ENCODE measurements around the gene DNER. TPM values are rescaled to one million over a fixed set of nuclear protein-coding genes. Genes with fewer than 3 reads are reported as not detected.
A peak's percentile ranks its signal among the peaks of the same experiment; 100 is the strongest.

Gene DNER
- total RNA-seq, 1 donor from 2014 or later, result 1.3 TPM

DNA sequence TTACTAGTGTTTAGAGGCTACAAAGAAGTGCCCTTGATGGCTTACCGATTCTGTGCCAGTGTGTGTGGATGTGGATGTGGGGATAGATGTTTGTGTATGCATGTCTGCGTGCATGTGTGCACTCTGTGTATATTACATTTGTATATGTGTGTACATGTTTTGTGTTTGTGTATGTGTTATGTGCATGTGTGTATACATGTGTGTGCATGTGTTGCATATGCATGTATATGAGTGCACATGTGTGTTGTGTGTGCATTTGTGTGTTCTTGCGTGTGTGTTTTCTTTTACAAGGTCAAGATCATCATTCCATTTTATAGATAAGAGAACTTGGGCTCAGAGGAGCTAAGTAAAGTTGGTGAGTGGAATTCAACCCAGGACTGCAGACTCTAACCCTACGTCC lies 226.1 kb downstream of the DNER start:
- DNase-seq, result no peak

DNA sequence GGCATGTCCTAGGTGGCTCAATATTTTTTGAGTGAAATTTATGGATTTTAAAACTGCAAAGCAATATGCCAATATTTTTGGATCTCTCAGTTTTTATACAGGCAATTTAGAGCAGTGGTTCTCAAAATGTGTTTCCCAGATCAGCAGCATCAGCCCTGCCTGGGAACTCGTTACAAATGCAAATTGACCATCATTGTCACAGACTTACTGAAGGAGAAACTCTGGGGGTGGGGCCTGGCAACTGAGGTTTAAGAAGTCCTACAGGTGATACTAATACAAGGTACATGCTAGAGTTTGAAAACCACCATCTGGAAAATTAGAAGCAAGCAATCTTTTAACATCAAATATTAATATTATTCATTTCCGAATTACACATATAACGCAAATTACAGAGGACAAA lies 227.7 kb downstream of the DNER start:
- no peak for DNase-seq

DNA sequence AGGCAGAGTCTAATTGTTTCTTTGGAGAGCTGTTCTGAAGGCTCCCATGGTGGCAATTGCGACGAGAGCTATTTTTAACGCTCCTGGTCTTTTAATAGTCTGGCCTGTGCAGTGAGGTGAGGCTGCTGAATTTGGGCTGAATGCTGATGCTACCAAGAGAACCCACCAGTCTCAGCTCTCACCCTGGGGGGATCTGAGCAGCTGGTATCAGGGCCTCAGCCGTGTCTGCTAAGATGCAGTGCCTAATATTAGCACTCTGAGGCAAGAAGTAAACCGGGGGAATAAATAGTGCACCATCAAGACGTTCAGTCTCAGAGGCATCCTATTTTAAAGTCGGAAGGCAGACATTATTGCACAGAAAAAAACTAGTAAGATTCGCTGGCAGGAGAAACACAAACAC lies 228.5 kb downstream of the DNER start:
- DNase-seq, result peak; percentile 28

DNA sequence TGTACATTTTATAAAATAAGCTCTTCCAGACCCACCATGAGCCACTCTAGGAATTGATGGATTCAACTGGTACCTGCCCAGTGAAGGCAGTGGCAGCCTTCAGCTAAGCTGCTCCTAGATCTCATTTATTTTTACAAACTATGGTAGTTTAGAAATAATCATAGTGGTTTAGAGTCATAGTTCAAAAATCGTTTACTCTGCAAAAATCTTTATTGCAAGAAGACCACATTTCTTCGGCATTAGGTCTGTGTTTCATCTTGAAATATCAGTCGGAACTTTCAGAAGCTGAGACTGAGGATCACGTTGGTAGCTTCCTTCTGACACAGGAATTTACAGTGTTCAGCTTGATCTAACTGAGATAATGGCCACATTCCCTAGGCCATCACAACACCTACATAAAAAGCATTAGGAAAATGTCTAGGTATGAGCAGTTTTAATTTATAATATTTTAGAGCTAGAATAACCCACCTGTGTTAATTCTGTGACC lies 237.0 kb downstream of the DNER start:
- DNase-seq, result no peak

DNA sequence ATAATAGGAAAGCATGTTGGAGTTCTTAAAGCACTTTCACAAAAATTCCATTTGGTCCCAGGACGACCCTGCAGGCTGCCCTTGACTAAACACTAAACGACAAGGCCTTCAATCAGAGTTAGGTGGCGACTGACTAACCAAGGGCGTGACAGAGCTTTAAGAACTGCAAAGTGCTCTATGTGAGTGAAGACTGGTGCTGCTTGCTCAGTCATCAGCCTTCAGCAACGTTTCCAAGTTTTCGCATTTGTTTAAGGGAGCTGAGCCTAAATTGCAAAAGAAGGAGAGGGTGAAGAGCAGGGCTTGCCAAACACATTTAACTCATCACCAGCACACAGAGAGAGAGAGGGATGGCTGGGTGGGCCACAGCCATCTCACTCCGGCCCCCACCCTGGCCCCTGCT lies 238.6 kb downstream of the DNER start:
- no peak for DNase-seq

DNA sequence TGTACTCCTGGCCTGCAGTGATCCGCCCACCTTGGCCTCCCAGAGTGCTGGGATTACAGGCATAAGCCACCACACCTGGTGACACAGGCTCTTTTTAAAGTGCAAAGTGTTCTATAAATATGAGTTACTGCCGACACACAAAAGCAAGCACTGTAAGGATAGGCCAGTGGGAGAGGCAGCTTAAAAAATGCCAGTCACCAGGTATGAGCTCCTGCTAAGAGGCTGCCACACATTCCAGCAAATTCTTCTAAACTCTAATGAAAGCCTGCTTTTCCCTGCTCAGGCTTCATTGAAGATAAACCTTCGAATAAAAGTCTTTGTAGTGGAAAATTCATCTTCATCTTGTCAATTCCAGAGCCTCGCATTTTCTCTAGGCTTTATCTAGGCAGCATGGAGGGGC lies 240.2 kb downstream of the DNER start:
- no peak for DNase-seq

DNA sequence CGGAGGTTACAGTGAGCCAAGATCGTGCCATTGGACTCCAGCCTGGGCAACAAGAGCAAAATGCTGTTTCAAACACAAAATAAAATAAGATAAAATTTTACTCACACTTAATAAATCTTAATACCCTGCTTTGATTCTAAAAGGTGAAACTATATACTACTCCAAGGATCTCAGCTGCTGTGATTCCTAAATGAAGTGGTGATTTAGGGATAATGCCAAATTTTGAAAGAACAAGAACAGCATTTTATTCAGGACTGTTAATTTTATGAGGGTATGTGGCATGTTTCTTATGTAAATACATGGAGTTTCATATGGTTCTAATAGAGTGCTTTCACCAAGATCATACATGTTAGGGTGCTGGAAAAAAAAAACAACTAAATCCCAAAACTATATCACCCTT lies 243.6 kb downstream of the DNER start:
- no peak for DNase-seq

DNA sequence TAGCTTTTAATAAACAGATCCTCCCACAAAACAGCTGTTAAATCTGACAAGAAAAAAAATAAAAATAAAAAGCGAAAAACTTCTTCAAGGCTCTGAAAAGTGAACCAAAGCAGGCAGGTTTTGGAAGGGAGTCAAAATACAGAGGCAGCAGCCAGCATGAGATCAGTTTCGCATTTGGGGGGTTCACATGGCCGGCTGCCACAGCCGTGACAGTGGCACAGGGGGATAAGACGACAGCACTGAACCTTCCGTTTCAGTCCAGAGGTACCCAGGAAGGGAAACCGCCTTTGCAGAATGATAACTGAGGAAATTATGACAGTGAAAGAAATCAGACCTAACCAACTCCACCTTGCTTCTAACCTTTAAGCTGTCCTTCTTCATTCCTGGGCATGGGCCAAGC lies 246.6 kb downstream of the DNER start:
- DNase-seq, result peak; percentile 44

DNA sequence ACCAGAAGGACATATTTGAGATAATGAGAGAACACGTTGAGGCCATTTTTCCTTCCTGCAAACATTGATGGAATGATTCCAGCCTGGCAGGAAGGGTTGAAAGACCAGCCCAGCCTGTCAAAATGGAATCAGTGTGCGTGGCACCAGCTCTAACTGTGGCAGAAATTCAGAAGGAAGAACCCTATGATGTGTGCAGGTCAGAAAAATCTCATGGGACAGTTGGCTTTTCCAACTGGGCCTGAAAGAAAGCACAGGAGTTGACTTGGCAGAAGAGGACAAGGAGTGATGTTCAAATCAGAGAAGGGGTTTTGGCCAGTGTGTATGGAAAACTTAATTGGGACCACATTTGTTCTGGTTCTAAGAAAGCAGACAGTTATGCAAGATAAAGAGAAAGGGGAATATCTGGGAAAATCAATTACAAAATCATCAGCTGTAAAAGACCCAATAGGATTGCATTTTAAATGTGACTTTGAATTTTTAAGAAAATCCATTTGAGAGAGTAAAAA lies 250.5 kb downstream of the DNER start:
- peak; percentile 54 for DNase-seq

DNA sequence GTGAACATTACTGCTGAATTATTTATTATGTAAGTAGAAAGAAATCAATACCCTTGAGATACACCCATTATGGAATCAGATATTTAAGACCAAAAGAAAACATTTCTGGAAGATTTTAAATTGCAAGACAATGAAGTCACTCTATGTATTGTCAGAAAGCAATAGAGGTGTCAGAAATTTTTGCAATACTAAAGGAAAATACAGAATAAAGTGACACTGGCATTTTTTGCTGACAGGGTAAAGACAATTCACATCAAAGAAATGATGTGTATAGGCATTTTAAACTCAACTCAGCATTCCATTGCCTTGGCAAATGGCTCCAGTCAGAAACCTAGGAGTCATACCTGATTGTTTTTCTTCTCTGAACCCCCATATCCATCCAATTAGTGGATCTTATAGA lies 252.2 kb downstream of the DNER start:
- DNase-seq, result no peak

DNA sequence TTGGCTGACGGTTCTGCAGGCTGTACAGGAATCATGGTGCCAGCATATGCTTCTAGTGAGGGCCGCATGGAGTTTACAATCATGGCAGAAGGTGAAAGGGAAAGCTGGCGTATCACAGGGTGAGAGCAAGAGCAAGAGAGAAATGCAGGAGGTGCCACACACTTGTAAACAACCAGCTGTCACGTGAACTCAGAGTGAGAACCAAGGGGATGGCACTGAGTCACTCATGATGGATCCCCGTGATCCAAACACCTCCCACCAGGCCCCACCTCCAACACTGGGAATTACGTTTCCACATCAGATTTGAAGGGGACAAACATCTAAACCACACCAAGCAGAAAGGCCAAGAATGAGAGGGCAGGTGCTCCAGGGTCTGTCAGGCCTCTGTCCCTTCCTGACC lies 258.3 kb downstream of the DNER start:
- no peak for DNase-seq

DNA sequence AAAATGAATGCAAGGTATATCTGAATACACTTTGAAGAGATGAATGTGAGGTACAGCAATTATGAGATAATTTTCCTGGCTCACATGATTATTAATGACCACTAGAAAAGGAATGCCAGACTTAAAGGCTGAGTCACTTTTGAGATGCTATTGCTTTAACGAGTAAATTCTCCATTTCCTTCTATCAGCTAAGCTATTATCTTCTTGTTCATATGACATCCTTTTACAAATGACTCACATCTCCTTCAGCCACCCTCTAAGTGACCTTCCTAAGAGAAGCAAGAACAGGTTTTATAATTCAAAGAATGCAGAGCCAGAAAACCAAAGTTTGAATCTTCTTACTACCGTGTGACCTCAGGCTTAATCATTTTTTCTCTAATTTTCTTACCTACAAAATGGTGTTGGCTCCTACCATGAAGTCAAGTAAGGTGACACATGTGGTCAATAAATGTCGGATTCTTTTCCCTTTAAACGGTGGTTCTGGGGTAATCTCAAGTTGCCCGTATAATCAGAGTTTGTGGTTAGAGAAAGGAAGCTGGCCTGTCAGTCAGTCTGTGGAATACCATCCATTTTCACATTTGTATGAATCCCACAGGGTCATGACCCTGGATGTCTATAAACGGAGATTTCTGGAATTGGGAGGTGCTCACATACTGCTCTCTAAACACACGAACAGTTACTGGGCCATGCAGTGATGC lies 259.3 kb downstream of the DNER start:
- no peak for DNase-seq

DNA sequence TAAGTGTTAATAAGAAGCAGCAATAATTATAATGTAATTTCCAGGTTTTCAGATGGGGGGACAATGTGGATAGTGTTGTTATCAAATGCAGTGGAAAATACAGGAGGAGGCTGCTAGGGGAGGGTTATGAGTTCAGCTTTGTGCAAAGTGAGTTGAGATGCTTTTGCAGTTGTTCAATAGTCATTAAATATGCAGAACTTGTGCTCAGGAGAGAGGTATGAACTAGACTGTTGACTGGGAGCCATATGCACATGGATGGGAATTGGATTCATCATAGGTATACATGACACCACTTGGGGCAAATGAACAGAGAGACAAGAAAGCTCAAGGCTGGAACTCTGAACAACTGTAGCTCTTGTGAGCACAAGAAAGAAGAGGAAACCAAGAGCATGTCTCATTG lies 261.1 kb downstream of the DNER start:
- DNase-seq, result no peak

DNA sequence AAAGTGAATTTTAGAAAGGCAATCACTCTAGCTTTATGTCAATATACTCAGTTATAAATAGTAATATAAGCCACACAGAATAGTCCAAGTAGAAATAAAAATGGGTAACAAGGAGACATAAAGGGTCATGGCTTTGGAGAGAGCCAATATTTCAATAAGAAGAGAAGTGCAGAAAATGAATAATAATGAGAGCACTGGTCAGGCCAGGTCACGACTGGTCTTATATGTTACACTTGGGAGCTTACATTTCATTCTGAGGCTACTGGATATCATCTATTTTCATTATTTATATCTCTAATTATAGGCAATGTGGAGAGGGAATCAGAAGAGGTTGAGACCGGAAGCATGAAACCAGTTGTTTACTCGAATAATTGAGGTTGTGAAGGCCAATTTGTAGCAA lies 262.5 kb downstream of the DNER start:
- no peak for DNase-seq

DNA sequence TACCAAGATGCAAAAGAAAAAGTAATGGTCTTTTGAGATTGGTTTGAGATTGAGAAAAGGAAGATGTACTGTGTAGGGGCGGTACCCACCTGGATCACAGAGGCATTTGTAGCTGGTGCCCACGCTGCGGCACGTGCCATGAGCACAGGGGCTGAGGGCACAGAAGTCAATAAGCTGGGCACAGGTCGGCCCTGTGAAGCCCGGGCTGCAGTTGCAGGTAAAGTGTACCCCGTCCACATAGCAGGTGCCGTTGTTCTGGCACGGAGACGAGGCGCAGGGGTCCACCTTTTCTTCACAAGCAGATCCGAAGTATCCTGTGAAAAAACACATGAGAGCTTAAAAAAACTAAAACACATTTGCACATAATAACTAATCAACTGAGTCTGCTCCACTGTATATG lies 267.1 kb downstream of the DNER start:
- no peak for DNase-seq

DNA sequence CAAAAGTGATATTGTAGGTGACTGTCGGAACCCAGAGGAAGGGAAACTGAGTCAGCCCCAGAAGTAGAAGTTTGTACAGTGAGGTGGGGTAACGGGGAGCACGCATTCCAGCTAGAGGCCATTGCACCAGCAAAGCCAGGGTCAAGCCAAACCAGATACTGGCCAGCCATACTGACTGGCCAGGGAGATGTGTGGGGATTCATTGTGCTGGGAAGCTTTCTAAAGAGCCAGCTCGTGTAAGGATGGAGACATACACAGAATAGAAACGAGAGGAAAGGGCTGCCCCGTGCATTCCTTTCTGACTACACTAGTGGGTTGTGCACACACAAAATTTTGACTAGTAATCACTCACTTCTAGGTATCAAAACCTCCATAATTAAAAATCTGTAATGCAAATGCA lies 268.0 kb downstream of the DNER start:
- DNase-seq, result no peak

DNA sequence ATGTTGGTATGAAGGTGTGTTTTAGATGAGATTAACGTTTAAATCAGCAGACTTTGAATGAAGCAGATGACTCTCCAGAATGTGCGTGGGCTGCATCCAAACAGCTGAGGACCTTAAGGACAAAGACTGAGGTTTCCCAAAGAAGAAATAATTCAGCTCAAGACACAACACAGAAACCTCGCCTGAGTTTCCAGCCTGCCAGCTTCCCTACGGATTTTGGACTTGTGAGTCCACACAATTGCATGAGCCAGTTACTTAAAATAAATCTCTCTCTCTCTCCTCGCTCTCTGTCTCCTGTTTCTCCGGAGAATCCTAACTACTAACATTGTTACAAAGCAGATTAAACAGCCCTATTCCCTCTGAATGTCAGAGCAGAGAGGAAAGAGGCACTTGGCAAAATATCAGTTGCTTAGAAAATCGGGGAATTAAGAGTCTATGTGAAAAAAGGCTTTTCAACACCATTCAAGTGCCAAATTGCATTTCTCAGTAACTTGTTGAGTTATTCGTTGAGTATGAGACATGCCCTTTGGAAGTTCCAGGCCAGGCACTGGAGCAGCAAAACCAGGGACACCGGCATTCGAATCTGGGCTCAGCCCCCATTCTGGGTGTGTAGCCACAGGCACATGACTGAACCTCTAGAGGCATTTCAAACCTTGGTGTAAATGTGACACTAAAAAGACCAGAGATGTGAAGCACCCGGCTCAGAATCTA lies 268.7 kb downstream of the DNER start:
- DNase-seq, result peak; percentile 64

DNA sequence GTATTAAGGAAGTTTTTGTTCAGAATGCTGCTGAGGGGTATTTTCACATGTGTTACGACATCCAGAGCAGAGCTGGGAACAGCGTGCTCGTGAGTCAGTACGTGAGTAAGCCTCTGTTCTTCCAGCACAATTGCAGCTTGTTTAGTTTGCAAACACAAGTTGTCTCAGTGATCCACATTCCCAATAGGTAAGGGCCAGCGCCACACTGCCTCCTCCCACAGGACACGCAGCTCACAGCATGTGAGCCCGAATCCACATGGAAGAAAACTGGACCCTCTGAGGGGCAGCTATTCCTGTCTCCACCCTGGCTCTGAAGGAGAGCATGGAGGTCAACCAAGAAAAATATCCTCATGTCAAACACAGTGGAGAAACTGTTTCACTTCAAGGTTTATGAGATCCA lies 269.3 kb downstream of the DNER start:
- DNase-seq, result peak; percentile 72

DNA sequence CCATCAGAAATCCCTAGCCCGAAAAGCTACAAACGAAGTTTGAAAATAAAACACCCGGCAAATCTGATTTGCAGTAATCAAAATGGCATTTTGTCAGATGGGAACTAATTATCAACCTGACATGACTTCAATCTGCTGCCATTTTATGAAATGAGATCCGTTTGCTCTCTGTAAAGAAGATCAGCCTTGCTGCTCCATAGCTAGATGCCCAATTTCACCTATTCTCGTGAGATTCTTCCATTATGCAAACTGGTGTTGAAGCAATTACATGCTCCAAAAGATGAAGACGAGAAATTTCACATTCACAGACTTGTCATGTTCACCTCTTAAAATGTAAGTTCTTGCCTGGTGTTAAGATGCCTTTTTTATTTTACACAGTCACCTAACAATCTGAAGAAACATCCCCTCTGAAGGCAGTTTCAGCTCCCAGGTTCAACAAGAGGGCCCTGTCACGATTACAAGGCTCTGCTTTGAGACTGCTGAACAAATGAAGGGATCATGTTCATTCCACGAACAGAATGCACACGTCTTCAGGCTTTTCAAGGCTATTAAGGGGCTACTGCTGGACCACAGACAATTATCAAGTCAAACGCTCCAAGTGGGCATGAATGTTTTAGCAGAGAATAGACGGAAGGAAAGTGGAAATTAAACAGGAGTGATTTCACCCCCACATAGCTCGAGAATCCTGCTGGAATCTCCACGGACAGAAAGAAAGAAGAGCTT lies 270.6 kb downstream of the DNER start:
- no peak for DNase-seq

DNA sequence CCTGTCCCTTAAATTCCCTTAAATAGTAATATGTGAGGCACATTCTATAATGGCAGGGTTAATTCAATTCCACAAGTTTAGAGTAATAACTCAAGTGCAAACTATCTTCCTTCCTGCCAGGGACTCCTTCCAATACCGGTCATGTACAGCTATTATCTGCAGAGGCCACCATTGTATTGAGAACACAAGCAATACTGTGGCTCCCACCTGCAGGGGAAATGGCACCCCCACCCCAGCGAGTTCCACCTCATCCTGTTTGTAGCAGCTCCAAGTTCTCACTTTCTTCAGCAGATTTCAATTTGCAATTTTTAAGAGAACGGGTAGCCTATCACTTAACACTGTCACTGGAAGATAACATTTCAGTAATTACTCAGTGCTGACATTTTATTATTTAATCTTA lies 271.2 kb downstream of the DNER start:
- no peak for DNase-seq

DNA sequence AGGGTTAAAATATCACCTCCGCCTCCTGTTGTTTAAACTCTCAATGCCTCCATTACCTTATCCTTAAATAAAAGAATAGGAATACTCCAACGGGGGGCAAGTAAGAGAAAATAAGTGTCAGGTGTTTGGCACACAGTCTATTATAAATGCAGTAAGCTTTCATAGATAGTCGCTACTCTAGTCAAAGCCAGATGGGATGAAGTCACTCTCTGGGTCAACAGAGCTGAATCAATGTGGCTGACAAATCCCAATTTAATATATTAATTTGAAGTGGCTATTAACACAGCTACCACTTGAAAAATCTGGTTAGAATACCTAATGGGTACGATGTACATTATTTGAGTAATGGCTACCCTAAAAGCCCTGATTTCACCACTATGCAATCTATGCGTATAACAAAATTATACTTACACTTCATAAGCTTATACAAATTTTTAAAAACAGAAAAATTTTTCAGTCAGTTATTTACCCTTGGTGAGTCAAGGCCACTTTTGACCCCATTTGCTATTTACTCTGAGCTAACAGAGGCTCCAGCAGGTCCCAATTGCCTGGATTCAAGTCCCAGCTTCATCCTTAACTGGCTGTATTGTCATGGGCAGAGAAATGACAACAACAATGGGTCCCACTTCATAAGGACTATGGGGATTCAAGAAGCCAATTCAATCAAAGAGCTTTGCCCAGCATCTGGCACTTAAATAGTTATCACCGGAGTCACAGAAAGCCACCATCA lies 275.8 kb downstream of the DNER start:
- no peak for DNase-seq

DNA sequence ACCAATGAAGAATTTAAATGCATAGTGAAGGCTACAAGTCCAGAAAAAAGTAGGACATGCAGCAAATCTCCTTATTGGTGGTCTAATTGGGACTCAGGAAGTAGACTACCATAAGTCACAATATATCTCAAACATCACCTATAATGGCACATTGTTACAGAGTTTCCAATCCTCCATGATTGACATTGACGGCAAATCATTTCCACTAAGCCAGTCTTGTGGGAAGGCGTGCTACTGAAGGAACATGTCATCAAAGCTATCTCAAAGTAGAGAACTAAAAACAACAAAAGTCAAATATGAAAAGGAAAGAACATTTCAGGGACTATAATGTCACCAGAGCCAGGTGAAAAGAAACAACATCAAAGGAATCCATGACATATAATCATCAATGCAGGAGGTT lies 276.9 kb downstream of the DNER start:
- no peak for DNase-seq

DNA sequence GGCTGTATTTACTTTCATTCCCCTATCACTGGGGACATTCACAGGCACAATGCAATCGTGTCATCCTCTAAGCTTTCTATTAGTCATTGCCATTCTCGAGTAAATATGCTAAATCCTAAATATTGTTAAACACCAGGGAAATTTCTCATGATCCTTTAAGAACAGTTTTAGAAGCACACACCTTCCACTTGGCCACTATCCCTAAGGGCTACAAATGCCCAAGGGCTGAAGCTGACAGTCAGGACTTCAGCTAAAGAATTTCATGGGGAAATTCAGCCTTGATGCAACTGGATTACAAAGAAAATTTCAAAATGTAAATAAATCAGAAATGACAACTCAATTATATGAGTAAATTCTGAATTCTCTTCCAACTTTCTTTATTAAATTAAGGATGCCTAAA lies 280.2 kb downstream of the DNER start:
- DNase-seq, result no peak

Measured in tongue (tissue), 2 donors.